ENCODE results near the gene ZSCAN23.
"Not testable (repeated sequence)": the region's sequence is repeated elsewhere in the genome, so short reads cannot be mapped to it uniquely, and the experiment has no call there.

The ZSCAN23 gene

DNA sequence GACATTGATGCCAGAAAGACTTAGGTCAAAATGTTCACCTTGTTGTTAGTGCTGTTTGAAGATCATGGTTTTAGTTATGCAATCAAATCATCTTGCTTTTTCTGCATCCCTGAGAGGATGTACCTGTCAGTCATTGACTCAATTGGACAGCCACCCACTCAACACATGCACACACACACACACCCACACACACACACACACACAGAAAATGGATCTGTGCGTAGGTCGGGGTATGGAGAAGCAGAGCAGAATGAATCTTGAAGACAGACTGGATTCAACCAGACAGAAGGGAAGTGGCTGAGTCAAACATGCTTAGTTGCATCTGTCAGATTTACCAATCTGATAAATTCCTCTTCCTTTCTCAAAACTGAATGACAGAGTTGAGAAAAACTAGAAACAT is 19.1 kb upstream of the ZSCAN23 start:
- Mint-ChIP-seq H3K9me3 (no peaks in the 10 kb centered on the region), H3K36me3 (no peaks in the 10 kb centered on the region), H3K27ac (no peak overlapping the region), H3K4me1 (no peaks in the 10 kb centered on the region), H3K4me3 (no peak overlapping the region)
- ATAC-seq, result peak; percentile 44
- DNase-seq (ENCODE audit: low spot score in 2 of 2), result no peak

DNA sequence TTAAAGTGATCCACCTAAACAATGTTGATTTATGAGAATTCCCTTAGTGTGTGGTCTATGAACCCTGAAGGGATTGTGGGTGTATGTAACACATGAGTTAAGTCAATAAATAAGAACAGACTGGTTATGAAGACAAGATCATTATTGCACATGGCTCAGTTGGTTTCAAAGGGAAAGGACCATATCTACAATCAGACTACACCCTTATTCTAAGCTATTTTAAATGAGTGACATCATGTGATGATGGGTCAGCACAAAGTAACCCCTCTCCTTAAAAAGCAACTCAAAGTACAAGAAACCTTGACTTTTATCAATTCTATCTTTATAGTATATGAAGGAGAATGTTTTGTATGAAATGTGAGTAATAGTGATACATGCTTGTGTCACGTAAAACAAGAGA is 15.3 kb upstream of the ZSCAN23 start:
- Mint-ChIP-seq H3K4me1 (no peaks in the 10 kb centered on the region), H3K36me3 (no peaks in the 10 kb centered on the region), H3K27ac (no peak overlapping the region), H3K9me3 (peaks cover 3% of the 10 kb centered on the region), H3K4me3 (no peak overlapping the region)
- DNase-seq (ENCODE audit: low spot score in 2 of 2) (no peak), ATAC-seq (no peak)

DNA sequence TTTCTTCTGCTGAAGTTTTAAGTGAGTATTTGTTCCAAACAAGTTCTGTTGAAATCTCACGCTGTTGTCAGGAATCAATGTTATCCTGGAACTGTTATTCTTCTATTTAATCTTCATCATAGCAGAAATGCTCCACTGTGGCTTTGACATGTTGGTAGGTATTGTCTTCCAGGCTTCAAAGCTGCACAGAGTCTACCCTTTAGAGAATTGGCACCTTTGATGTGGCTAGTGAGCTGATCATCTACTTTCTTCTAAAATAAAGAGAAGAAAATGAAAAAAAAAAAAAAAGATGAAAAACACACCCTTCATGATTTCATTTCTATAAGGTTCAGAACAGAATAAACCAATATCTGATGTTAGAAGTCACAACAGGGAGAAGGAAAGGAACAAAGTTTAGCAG is 5.8 kb upstream of the ZSCAN23 start:
- no peak for ATAC-seq
- peaks cover 6% of the 10 kb centered on the region for H3K9me3 Mint-ChIP-seq
- no peak for DNase-seq (ENCODE audit: low spot score in 2 of 2)
- no peaks in the 10 kb centered on the region for H3K36me3 Mint-ChIP-seq
- H3K4me1 Mint-ChIP-seq, result peaks cover 15% of the 10 kb centered on the region
- H3K4me3 Mint-ChIP-seq, result no peak overlapping the region
- no peak overlapping the region for H3K27ac Mint-ChIP-seq

DNA sequence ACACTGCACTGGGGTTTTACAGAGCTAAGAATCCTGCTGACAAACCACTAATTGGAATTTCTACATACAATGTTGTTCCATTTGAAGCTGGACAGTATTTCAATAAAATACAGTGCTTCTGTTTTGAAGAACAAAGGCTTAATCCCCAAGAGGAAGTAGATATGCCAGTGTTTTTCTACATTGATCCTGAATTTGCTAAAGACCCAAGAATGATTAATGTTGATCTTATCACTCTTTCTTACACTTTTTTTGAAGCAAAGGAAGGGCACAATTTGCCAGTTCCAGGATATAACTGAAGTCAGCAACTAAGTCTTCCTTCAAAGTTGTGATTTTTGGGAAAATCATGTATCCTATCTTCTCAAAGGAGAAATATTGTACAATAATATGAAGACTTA is 4.2 kb upstream of the ZSCAN23 start:
- not testable (repeated sequence) for ATAC-seq

DNA sequence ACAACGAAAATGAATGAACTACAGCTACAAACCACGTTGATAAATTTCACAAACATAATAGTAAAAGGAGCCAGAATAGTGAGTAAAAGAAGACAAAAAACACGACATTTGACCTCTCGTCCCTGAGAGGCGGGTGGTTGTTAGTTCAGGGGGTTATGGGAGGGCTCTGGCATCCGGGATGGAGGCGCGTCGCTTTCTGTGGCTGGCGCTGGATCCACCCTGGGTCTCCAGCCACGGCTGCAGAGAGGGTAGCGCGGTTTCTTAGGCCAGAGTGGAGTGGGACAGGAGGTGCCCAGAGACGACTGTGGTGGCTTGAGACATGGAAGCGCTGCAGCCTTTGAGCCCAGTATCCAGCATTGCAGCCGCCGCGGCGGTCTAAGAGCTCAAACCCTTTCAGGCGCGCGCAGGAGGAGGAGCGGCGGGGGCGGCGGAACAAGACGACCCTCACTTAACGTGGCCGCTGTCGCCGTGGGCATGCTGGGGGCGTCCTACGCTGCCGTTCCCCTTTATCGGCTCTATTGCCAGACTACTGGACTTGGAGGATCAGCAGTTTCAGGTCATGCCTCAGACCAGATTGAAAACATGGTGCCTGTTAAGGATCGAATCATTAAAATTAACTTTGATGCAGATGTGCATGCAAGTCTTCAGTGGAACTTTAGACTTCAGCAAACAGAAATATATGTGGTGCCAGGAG is 3.7 kb upstream of the ZSCAN23 start:
- Mint-ChIP-seq H3K27ac (no peak overlapping the region), H3K4me1 (peaks cover 30% of the 10 kb centered on the region), H3K36me3 (no peaks in the 10 kb centered on the region), H3K9me3 (peaks cover 15% of the 10 kb centered on the region), H3K4me3 (peak overlapping the region; percentile 65)
- ATAC-seq, result no peak
- DNase-seq (ENCODE audit: low spot score in 2 of 2), result no peak

More for the DNA sequence above, 4.2 kb upstream of the ZSCAN23 start:
- not testable (repeated sequence) for DNase-seq (ENCODE audit: low spot score in 2 of 2); H3K36me3 Mint-ChIP-seq; H3K27ac Mint-ChIP-seq
- Mint-ChIP-seq H3K4me1 (peaks cover 30% of the 10 kb centered on the region), H3K9me3 (peaks cover 15% of the 10 kb centered on the region), H3K4me3 (peak overlapping the region; percentile 65)

DNA sequence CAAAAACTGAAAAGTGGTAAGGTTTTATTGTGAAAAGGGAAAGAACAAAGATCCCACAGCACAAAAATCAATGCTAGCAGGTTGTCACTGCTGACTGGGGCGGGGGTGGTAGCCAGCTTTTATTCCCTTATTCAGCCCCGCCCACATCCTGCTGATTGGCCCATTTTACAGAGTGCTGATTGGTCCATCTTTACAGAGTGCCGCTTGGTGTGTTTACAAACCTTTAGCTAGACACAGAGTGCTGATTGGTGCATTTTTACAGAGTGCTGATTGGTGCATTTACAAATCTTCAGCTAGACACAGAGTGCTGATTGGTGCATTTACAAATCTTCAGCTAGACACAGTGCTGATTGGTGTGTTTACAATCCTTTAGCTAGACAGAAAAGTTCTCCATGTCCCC is 1.5 kb upstream of the ZSCAN23 start:
- Mint-ChIP-seq H3K4me1 (peaks cover 30% of the 10 kb centered on the region), H3K9me3 (peaks cover 15% of the 10 kb centered on the region)
- DNase-seq (ENCODE audit: low spot score in 2 of 2); ATAC-seq; H3K4me3 Mint-ChIP-seq; H3K36me3 Mint-ChIP-seq; H3K27ac Mint-ChIP-seq: not testable (repeated sequence)

DNA sequence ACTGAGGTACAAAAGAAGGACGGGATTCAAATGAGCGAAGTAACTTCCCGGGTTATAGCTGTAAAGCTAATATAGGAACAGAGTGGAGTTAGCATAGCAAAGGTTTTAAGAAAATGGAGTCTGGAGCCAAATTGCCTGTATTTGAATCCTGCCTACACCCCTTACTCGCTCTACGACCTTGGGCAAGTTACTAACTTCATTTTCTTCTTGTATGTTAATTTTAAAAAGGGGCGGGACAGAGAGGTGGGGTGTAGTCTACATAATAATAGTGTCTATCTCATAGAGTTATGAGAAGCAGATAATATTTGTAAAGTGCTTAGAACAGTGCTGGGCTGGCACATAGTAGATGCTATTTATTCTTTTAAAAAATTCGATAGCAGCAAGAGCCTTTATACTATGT is 705 bp downstream of the ZSCAN23 start:
- DNase-seq (ENCODE audit: low spot score in 2 of 2) (no peak), ATAC-seq (no peak)
- Mint-ChIP-seq H3K4me3 (peak overlapping the region; percentile 81), H3K36me3 (no peaks in the 10 kb centered on the region), H3K27ac (peak overlapping the region; percentile 84), H3K9me3 (peaks cover 15% of the 10 kb centered on the region), H3K4me1 (peaks cover 30% of the 10 kb centered on the region)

DNA sequence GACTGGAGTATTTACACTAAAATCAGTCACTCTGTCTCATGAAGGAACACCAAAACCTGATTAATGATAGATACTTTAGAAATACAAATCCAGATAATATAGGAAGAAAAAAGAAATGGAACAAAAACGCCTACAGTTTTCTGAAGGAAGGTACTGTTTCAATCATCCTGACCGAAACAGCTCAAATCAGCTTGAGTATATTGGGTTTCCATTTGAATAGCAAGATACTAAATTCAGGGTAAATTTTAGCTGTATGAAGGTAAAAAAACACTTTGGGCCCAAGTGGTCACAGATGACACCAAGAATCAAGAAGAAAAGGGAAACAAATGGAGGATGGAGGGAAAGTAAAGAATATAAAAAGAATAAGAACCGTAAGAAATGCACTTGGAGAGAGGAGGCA is 6.9 kb downstream of the ZSCAN23 start:
- no peak for DNase-seq (ENCODE audit: low spot score in 2 of 2)
- Mint-ChIP-seq H3K4me3 (no peak overlapping the region), H3K36me3 (no peaks in the 10 kb centered on the region), H3K4me1 (no peaks in the 10 kb centered on the region), H3K27ac (no peak overlapping the region), H3K9me3 (no peaks in the 10 kb centered on the region)
- ATAC-seq, result no peak

DNA sequence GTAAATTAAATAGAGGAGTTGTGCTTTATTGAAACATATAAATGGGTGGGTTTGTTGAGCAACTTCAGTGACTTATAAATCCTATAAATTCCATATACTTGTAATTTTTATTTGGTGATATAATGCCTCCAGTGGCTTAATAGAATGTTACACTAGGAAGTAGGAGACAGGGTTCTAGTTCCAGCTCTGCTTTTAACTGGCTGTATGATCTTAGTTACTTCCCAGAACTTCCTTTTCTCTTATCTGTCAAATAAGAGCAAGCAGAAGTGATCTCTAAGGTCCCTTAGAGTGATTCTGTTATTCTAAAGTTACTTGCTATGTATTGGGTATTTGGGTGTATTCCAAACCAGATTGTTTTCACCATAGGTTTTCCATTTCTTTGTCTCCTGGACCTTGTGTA is 10.2 kb downstream of the ZSCAN23 start:
- Mint-ChIP-seq H3K4me1 (no peaks in the 10 kb centered on the region), H3K9me3 (no peaks in the 10 kb centered on the region), H3K36me3 (no peaks in the 10 kb centered on the region), H3K4me3 (no peak overlapping the region), H3K27ac (no peak overlapping the region)
- no peak for DNase-seq (ENCODE audit: low spot score in 2 of 2)
- ATAC-seq, result no peak

DNA sequence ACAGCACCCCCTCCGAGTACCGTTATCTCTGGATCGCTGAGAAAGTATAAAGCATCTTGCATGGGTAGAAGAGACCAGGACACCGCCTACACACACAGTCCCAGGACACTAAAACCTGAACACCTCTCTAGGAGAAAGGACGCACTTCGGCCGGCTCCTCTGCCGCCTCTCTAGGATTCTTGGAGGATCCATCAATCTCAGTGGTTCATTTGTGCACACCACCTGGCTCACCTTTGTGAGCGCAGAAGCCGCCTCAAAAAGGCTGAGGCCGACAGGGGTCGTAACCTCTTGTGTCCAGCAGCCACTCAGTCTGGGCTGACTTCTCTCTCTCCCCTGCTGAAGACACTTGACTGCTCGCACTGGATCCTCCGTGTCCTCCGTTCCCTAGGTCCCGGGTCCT is 13.5 kb downstream of the ZSCAN23 start:
- peaks cover 6% of the 10 kb centered on the region for H3K4me1 Mint-ChIP-seq
- ATAC-seq (no peak), DNase-seq (ENCODE audit: low spot score in 2 of 2) (no peak)
- H3K4me3 Mint-ChIP-seq, result no peak overlapping the region
- H3K36me3 Mint-ChIP-seq, result no peaks in the 10 kb centered on the region
- no peaks in the 10 kb centered on the region for H3K9me3 Mint-ChIP-seq
- no peak overlapping the region for H3K27ac Mint-ChIP-seq

DNA sequence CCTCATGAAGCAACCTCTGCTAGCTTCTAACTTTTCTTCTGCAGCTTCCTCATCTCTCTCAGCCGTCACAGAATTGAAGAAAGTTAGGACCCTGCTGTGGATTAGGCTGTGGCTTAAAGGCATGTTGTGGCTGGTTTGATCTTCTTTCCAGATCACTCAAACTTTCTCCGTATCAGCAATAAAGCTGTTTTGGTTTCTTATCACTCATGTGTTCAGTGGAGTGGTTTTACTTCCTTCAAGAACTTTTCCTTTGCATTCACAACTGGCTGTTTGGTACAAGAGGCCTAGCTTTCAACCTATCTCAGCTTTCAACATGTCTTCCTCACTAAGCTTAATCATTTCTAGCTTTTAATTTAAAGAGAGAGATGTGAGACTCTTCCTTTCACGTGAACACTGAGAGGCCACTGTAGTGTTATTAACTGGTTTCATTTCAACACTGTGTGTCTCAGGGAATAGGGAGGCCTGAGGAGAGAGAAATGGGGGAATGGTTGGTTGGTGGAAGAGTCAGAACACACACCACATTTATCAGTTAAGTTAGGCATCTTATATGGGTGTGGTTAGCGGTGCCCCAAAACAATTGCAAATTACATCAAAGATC is 17.2 kb downstream of the ZSCAN23 start:
- DNase-seq (ENCODE audit: low spot score in 2 of 2) (no peak), ATAC-seq (peak; percentile 16)
- Mint-ChIP-seq H3K4me3 (no peak overlapping the region), H3K4me1 (peaks cover 6% of the 10 kb centered on the region), H3K36me3 (no peaks in the 10 kb centered on the region), H3K27ac (no peak overlapping the region), H3K9me3 (no peaks in the 10 kb centered on the region)

DNA sequence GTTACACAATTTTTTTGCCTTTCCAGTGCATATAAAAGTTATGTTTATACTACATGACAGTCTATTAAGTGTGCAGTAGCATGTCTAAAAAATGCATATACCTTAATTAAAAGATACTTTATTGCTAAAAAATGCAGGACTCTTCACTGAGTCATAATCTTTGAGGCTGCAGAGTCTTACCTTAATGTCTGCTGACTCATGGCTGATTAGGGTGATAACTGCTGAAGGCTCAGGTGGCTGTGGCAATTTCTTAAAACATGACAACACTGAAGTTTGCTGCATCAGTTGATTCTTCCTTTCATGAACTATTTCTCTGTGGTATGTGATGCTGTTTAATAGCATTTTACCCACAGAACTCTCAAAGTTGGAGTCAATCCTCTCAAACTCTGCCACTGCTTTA is 19.1 kb downstream of the ZSCAN23 start:
- H3K27ac Mint-ChIP-seq, result no peak overlapping the region
- ATAC-seq, result no peak

DNA sequence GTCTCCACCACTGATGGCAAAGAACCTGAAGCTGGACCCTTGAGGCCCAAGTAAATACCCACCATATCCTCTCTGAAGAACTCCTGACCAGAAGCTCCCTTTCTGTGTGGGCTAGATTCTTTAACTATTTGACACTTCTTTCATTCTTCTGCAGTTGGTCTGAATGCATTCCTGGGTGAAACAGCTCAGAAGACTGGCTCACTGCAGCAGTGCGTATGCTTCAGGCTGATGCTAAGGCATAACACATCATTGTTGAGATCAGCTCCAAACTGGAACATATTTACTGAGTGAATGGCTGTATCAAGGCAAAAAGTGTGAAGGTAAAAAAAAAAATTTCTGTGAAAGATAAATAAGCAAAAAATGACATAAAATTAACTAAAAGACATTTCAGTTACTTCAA is 19.7 kb downstream of the ZSCAN23 start:
- Mint-ChIP-seq H3K4me3 (no peak overlapping the region), H3K9me3 (no peaks in the 10 kb centered on the region), H3K4me1 (peaks cover 6% of the 10 kb centered on the region), H3K27ac (no peak overlapping the region), H3K36me3 (no peaks in the 10 kb centered on the region)
- ATAC-seq, result no peak
- no peak for DNase-seq (ENCODE audit: low spot score in 2 of 2)

More for the DNA sequence above, 19.1 kb downstream of the ZSCAN23 start:
- Mint-ChIP-seq H3K36me3 (no peaks in the 10 kb centered on the region), H3K9me3 (no peaks in the 10 kb centered on the region), H3K4me3 (no peak overlapping the region), H3K4me1 (peaks cover 6% of the 10 kb centered on the region)
- DNase-seq (ENCODE audit: low spot score in 2 of 2), result no peak

DNA sequence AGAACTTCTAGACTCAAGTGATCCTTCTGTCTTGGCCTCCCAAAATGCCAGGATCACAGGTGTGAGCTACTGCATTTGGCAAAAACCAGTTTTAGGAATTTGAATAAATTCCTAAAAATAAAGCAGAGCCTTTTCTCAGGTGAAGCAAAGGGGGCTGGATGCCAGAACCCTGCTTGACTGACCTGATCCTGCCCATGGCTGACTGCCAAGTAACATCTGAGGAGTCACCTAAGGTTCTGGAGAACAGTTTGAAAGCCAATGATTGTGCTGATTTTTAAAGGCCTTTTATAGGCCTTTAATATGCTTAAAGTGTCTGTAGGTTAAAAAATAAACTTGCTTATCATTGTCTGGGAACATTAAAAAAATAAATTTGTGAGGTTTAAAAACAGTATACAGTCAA is 29.6 kb downstream of the ZSCAN23 start:
- no peaks in the 10 kb centered on the region for H3K36me3 Mint-ChIP-seq
- DNase-seq (ENCODE audit: low spot score in 2 of 2) (no peak), ATAC-seq (no peak)
- no peaks in the 10 kb centered on the region for H3K9me3 Mint-ChIP-seq
- H3K4me1 Mint-ChIP-seq, result peaks cover 2% of the 10 kb centered on the region
- H3K4me3 Mint-ChIP-seq, result no peak overlapping the region
- no peak overlapping the region for H3K27ac Mint-ChIP-seq

DNA sequence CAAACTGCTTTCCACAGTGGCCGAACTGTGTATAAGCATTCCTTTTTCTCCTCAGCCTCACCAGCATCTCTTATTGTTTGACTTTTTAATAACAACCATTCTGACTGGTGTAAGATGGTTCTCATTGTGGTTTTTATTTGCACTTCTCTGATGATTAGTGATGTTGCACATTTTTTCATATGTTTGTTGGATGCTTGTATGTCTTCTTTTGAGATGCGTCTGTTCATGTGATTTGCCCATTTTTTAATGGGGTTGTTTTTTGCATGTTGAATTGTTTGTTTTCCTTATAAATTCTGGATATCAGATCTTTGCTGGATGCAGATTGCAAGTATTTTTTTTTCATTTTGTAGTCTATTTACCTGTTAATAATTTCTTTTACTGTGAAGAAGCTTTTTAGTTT is 32.5 kb downstream of the ZSCAN23 start:
- Mint-ChIP-seq H3K4me1 (peaks cover 6% of the 10 kb centered on the region), H3K36me3 (no peaks in the 10 kb centered on the region), H3K4me3 (no peak overlapping the region), H3K9me3 (no peaks in the 10 kb centered on the region), H3K27ac (no peak overlapping the region)
- DNase-seq (ENCODE audit: low spot score in 2 of 2) (no peak), ATAC-seq (no peak)

DNA sequence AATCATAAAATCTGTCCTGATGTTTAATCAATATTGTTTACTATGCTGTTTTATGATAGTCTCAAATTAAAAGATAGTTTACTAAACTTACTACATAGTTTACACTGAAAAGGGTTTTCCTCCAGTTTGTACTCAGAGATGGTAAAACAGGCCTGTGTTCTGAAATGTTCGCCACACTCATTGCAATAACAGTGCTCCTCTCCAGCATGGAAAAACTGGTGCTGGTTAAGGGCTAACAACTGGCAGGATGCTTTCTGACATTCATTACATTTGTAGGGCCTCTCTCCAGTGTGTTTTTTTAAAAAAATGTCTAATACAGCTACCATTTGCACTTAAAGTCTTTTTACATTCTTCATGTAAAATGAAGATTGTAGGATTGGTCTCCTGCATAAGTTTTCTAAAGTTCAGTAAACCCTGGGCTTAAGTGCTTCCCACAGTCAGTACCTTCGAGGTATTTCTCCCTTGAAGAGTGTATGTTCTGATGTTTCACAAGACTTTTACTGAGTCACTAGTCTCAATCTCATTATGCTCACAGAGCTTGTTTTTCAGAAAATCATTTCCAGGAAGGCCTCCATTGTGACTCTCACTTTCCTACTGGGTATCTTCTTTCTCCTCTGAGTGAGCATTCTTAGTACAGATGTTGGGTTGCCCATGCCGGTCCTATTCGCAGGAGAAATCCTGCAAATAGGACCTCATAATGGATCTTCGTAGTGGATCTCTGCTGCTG is 35.1 kb downstream of the ZSCAN23 start:
- no peaks in the 10 kb centered on the region for H3K9me3 Mint-ChIP-seq

More for the DNA sequence above, 35.1 kb downstream of the ZSCAN23 start:
- no peak for DNase-seq (ENCODE audit: low spot score in 2 of 2)
- no peak overlapping the region for H3K4me3 Mint-ChIP-seq
- peak overlapping the region; percentile 17 for H3K27ac Mint-ChIP-seq
- no peaks in the 10 kb centered on the region for H3K36me3 Mint-ChIP-seq
- H3K4me1 Mint-ChIP-seq, result peaks cover 6% of the 10 kb centered on the region
- peak; percentile 88 for ATAC-seq

All from stimulated activated effector memory CD8-positive, alpha-beta T cell treated with anti-CD3 and anti-CD28 coated beads, Interleukin-12 subunit alpha, Interleukin-12 subunit beta, amount 100 ng/mL, for 72 hours (primary cell).